NCI-H526 treated with DMSO at 0.1 percent for 48 hours (cell line): ENCODE measurements around the gene GRIP2.

Source experiments
- DNase-seq: peaks from one replicate; lab custom pipeline; 2025; lab: John Stamatoyannopoulos, UW

The GRIP2 gene

DNA sequence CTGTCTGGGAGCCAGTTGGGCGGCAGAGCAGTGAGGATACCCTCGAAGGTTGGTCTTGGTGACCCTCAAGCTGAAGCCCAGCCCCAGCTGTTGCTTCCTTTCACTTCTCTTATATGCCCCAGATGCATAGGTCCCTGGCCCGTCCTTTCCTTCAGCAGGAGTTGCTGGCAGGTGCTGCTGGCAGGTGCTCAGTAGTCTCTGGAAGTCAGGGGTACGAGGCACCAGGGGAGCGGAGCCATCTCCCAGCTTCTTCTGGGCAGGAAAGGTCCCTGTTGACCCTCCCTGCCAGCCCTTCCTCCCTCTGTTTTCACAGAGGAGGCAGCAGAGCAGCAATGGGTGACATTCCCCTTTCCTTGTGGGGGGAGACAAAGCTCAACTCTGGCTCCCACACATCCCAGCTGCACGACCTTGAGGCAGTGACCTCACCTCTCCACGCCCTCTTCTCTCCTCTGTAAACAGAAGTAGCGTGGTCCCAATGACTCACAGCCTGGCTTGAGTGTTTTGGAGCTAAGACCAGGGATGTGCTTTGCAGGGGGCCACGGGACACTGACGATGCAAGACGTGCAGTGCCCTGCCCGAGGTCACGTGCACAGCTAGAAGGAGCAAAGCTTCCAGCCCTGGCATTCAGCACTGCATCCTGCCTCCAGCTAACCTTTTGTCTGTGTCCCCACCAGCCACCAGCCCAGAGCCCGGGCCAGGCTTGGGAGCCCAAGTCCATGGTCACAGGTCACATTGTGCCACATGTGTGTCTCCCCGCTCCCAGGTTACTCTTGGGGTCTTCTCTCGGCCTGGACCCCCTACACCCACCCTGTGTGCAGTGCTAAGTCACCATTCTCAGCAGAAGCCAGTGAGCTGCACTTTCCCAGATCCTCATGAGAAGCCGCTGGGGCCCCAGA lies 88.0 kb downstream of the GRIP2 start:
- no peak for DNase-seq

GRCh38 chr3:14450922-14451606 lies 89.1 kb downstream of the GRIP2 start:
- DNase-seq = no peak

- no peak for DNase-seq
Observed at GRCh38 chr3:14450506-14450905, 89.6 kb downstream of the GRIP2 start.

DNA sequence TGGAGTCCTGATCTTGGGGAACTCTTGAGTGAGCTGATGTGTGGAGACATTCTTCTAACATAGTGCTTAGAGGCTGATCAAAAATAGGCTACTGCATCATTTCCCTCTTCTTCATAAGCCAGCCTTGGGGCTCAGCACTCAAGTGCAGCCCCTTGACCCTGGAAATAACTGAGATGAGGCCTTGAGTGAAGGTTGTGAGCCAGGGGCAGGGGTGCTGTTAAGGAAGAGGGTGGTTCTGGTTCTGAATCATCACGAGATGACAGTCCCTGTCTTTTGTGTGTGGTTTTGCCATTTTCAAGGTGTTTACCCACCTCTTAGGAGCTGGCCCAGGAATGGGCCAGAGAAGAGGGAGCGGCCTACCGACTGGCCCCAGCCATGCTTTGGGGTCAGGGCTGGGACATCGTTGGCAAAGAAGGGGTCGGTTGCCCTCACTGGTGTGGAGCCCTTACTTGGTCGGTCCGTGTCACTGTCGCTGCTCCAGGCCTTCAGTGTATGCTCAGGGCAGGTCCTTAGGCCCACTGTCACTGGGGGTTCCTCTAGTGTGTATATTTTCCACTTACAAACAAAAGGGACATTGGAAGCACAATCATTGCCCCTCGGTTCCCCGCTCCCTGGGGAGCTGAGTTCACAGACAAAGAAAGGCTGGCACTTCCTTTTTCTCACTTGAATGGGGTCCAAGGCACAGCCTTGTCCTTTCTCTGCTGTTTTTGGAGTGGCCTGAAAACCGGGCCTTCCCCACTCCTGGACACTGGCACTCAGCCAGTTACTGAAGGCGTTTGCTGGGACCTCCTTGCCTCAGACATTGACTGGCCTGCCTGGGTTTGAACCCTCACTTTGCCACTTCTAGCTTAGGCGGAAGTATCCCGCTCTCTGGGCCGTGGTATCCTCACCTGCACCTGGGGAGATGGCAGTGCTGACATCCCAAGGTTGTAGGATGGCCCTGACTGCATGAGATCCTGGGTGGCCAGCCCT lies 91.1 kb downstream of the GRIP2 start:
- no peak for DNase-seq

- no peak for DNase-seq
Observed at GRCh38 chr3:14448063-14448462, 92.1 kb downstream of the GRIP2 start.

- DNase-seq = no peak
Observed at GRCh38 chr3:14446988-14447570, 93.1 kb downstream of the GRIP2 start.

DNA sequence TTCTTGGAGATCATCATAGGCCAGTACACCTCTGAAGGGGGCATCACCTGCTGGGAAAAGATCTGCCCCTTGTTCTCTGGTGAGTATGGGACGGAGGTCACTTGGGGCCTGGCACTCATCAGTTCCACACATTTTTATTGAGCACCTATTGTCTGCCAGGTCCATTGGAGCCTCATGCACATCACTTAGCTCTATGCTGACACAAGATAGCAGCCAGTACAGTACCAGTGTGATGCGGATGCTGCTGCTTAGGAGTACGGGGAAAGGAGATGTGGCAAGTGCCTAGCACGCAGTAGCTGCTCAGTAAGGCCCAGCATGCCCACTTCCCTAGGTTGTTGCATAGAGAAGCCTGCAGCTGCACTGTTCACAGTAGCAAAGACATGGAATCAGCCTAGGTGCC lies 94.4 kb downstream of the GRIP2 start:
- DNase-seq = no peak

- DNase-seq = no peak
Observed at GRCh38 chr3:14444380-14444779, 95.8 kb downstream of the GRIP2 start.

GRCh38 chr3:14441920-14442300 lies 98.2 kb downstream of the GRIP2 start:
- no peak for DNase-seq

DNA sequence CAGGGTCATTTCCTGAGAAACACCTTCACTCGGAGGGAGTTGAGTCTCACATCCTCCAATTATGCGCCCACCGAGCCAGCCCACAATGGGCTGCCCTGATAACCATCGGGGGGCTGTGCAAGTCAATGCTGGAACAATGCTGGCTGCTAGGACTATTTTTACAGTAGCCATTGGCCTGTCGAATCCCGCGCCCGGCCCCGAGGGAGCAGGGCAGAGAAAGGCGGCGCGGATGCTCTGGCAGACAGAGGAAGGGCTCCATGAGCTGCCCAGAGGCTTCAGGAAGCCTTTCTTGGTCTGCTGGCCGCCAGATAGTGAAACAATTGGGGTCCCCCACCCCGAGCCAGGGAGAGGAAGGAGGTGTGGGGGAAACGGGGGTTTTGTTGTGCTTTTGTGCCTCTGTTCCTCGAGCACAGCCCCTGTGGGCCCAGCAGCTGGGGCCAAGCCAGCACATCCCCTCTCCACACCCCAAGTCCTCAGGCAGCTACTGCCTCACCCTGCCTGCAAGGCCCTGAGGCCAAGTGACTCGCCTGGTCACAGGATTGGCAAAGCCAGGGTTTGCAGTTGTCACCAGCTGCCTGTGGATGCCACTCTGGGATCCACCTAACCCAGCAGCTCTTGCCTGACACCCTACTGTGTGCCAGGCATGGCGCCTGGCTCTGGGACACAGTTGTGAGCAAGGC lies 98.8 kb downstream of the GRIP2 start:
- DNase-seq = no peak

DNA sequence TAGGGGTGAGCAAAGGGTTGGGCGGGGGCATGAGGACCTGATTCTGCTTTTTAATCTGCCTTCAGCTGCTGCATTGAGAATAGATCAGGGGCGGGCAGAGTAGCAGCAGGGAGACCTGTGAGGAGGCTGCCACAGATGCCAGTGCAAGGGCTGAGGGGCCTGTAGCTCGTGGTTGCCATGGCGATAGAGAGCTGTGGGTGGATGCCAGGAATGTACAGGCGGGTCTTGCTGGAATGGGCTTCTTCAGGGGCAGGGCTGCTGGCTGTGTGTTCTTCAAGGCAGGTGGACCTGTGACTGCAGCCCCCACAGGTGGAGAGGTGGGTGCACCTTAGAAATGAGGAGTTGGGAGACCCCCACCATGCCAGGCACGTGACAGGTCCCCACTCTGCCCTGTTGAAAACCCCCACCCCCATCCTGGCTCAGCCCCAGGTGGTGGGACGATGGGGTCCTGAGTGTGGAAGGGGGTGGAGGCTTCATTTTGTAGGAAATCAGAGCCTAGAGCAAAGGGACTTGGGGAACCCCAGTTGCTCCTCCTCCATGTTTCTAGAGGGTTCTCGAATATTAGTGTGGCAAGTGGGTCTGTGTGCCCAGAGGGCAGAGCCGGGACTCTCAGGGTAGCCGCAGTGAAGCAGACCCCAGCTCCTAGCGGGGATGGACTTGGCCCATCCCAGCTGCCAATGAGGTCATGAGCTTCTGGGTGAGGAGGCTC lies 99.5 kb downstream of the GRIP2 start:
- no peak for DNase-seq

GRCh38 chr3:14440168-14440518 lies 100.0 kb downstream of the GRIP2 start:
- no peak for DNase-seq

DNA sequence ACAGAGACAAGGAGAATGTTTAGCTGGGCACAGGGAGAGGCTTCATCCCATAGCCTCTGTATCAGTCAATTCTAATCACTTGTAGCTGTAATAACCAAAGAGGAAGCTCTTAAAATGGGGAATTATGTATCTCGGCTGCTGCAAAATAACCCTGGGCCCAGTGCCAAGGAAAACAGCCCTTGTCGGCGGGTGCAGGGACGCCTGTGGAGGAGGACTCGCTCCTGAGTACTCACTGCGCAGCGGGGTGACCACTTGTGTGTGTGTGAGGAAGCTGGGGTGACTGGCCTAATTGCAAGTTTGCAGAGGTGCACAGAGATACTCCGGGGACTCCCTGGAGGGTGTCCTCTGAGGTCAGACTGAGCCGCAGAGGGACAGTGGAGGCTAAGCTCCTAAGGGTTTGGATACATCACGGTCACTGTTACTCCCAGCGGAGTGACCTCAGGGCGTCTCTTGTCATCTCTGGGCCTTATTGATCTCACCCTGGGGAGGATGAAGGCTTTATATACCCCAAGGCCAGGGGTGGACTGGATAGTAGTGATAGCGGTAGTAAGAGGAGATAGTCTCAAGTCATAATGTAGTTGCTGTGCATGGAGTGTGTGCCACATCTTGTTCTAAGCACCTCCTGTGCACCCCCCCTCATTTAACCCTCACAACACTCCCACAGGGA lies 100.5 kb downstream of the GRIP2 start:
- DNase-seq = no peak
